ENCODE results near the gene ANKRD22.

The ANKRD22 gene

GRCh38 chr10:88830643-88831268, 20.9 kb downstream of the ANKRD22 start:
- H3K4me3 ChIP-seq (ENCODE audit: low read length), result no peak overlapping the region
- H3K27me3 ChIP-seq (ENCODE audit: control insufficient read depth, insufficient read depth, low read length), result no peaks in the 10 kb centered on the region
- no peak overlapping the region for H3K9ac ChIP-seq (ENCODE audit: low read length)
- H3K36me3 ChIP-seq (ENCODE audit: control insufficient read depth, insufficient read depth, low read length), result no peaks in the 10 kb centered on the region
- peaks cover 2% of the 10 kb centered on the region for H3K4me1 ChIP-seq (ENCODE audit: control insufficient read depth, insufficient read depth, low read length)
- H3K9me3 ChIP-seq (ENCODE audit: control insufficient read depth, low read length), result no peaks in the 10 kb centered on the region

- H3K9me3 ChIP-seq (ENCODE audit: control insufficient read depth, low read length), result no peaks in the 10 kb centered on the region
- H3K36me3 ChIP-seq (ENCODE audit: control insufficient read depth, insufficient read depth, low read length), result no peaks in the 10 kb centered on the region
- no peaks in the 10 kb centered on the region for H3K27me3 ChIP-seq (ENCODE audit: control insufficient read depth, insufficient read depth, low read length)
- H3K9ac ChIP-seq (ENCODE audit: low read length), result no peak overlapping the region
- no peaks in the 10 kb centered on the region for H3K4me1 ChIP-seq (ENCODE audit: control insufficient read depth, insufficient read depth, low read length)
- no peak overlapping the region for H3K4me3 ChIP-seq (ENCODE audit: low read length)
Observed at GRCh38 chr10:88828310-88828709, 23.3 kb downstream of the ANKRD22 start.

GRCh38 chr10:88827671-88828070, 24.0 kb downstream of the ANKRD22 start:
- Histone ChIP-seq H3K4me1 (ENCODE audit: control insufficient read depth, insufficient read depth, low read length) (no peaks in the 10 kb centered on the region), H3K9ac (ENCODE audit: low read length) (no peak overlapping the region), H3K36me3 (ENCODE audit: control insufficient read depth, insufficient read depth, low read length) (no peaks in the 10 kb centered on the region), H3K9me3 (ENCODE audit: control insufficient read depth, low read length) (no peaks in the 10 kb centered on the region), H3K4me3 (ENCODE audit: low read length) (no peak overlapping the region), H3K27me3 (ENCODE audit: control insufficient read depth, insufficient read depth, low read length) (no peaks in the 10 kb centered on the region)

GRCh38 chr10:88826388-88826787, 25.3 kb downstream of the ANKRD22 start:
- Histone ChIP-seq H3K9me3 (ENCODE audit: control insufficient read depth, low read length) (no peaks in the 10 kb centered on the region), H3K36me3 (ENCODE audit: control insufficient read depth, insufficient read depth, low read length) (no peaks in the 10 kb centered on the region), H3K4me1 (ENCODE audit: control insufficient read depth, insufficient read depth, low read length) (no peaks in the 10 kb centered on the region), H3K27me3 (ENCODE audit: control insufficient read depth, insufficient read depth, low read length) (no peaks in the 10 kb centered on the region), H3K4me3 (ENCODE audit: low read length) (no peak overlapping the region), H3K9ac (ENCODE audit: low read length) (no peak overlapping the region)

GRCh38 chr10:88820748-88821401, 30.8 kb downstream of the ANKRD22 start:
- no peaks in the 10 kb centered on the region for H3K36me3 ChIP-seq (ENCODE audit: control insufficient read depth, insufficient read depth, low read length)
- no peaks in the 10 kb centered on the region for H3K4me1 ChIP-seq (ENCODE audit: control insufficient read depth, insufficient read depth, low read length)
- no peak overlapping the region for H3K4me3 ChIP-seq (ENCODE audit: low read length)
- H3K9ac ChIP-seq (ENCODE audit: low read length), result no peak overlapping the region
- peaks cover 2% of the 10 kb centered on the region for H3K27me3 ChIP-seq (ENCODE audit: control insufficient read depth, insufficient read depth, low read length)
- no peaks in the 10 kb centered on the region for H3K9me3 ChIP-seq (ENCODE audit: control insufficient read depth, low read length)

- Histone ChIP-seq H3K4me3 (ENCODE audit: low read length) (no peak overlapping the region), H3K9ac (ENCODE audit: low read length) (no peak overlapping the region), H3K36me3 (ENCODE audit: control insufficient read depth, insufficient read depth, low read length) (no peaks in the 10 kb centered on the region), H3K9me3 (ENCODE audit: control insufficient read depth, low read length) (no peaks in the 10 kb centered on the region), H3K27me3 (ENCODE audit: control insufficient read depth, insufficient read depth, low read length) (peaks cover 7% of the 10 kb centered on the region), H3K4me1 (ENCODE audit: control insufficient read depth, insufficient read depth, low read length) (no peaks in the 10 kb centered on the region)
Observed at GRCh38 chr10:88819290-88819689, 32.4 kb downstream of the ANKRD22 start.

GRCh38 chr10:88813200-88813599, 38.4 kb downstream of the ANKRD22 start:
- H3K4me1 ChIP-seq (ENCODE audit: control insufficient read depth, insufficient read depth, low read length), result no peaks in the 10 kb centered on the region
- peaks cover 11% of the 10 kb centered on the region for H3K27me3 ChIP-seq (ENCODE audit: control insufficient read depth, insufficient read depth, low read length)
- H3K9ac ChIP-seq (ENCODE audit: low read length), result no peak overlapping the region
- no peaks in the 10 kb centered on the region for H3K36me3 ChIP-seq (ENCODE audit: control insufficient read depth, insufficient read depth, low read length)
- H3K4me3 ChIP-seq (ENCODE audit: low read length), result no peak overlapping the region
- H3K9me3 ChIP-seq (ENCODE audit: control insufficient read depth, low read length), result no peaks in the 10 kb centered on the region

GRCh38 chr10:88810196-88810961, 41.3 kb downstream of the ANKRD22 start:
- Histone ChIP-seq H3K9ac (ENCODE audit: low read length) (no peak overlapping the region), H3K9me3 (ENCODE audit: control insufficient read depth, low read length) (no peaks in the 10 kb centered on the region), H3K4me1 (ENCODE audit: control insufficient read depth, insufficient read depth, low read length) (no peaks in the 10 kb centered on the region), H3K36me3 (ENCODE audit: control insufficient read depth, insufficient read depth, low read length) (no peaks in the 10 kb centered on the region), H3K27me3 (ENCODE audit: control insufficient read depth, insufficient read depth, low read length) (peaks cover 4% of the 10 kb centered on the region), H3K4me3 (ENCODE audit: low read length) (no peak overlapping the region)

GRCh38 chr10:88809621-88810020, 42.0 kb downstream of the ANKRD22 start:
- Histone ChIP-seq H3K9ac (ENCODE audit: low read length) (no peak overlapping the region), H3K9me3 (ENCODE audit: control insufficient read depth, low read length) (no peaks in the 10 kb centered on the region), H3K4me3 (ENCODE audit: low read length) (no peak overlapping the region), H3K36me3 (ENCODE audit: control insufficient read depth, insufficient read depth, low read length) (no peaks in the 10 kb centered on the region), H3K27me3 (ENCODE audit: control insufficient read depth, insufficient read depth, low read length) (peaks cover 4% of the 10 kb centered on the region), H3K4me1 (ENCODE audit: control insufficient read depth, insufficient read depth, low read length) (no peaks in the 10 kb centered on the region)

GRCh38 chr10:88805924-88806323, 45.7 kb downstream of the ANKRD22 start:
- Histone ChIP-seq H3K4me3 (ENCODE audit: low read length) (no peak overlapping the region), H3K27me3 (ENCODE audit: control insufficient read depth, insufficient read depth, low read length) (no peaks in the 10 kb centered on the region), H3K9ac (ENCODE audit: low read length) (no peak overlapping the region), H3K36me3 (ENCODE audit: control insufficient read depth, insufficient read depth, low read length) (no peaks in the 10 kb centered on the region), H3K9me3 (ENCODE audit: control insufficient read depth, low read length) (no peaks in the 10 kb centered on the region), H3K4me1 (ENCODE audit: control insufficient read depth, insufficient read depth, low read length) (no peaks in the 10 kb centered on the region)

GRCh38 chr10:88805361-88805760, 46.3 kb downstream of the ANKRD22 start:
- Histone ChIP-seq H3K4me3 (ENCODE audit: low read length) (no peak overlapping the region), H3K4me1 (ENCODE audit: control insufficient read depth, insufficient read depth, low read length) (no peaks in the 10 kb centered on the region), H3K9ac (ENCODE audit: low read length) (no peak overlapping the region), H3K27me3 (ENCODE audit: control insufficient read depth, insufficient read depth, low read length) (no peaks in the 10 kb centered on the region), H3K36me3 (ENCODE audit: control insufficient read depth, insufficient read depth, low read length) (no peaks in the 10 kb centered on the region), H3K9me3 (ENCODE audit: control insufficient read depth, low read length) (no peaks in the 10 kb centered on the region)

GRCh38 chr10:88804083-88804812, 47.4 kb downstream of the ANKRD22 start:
- no peak overlapping the region for H3K4me3 ChIP-seq (ENCODE audit: low read length)
- no peaks in the 10 kb centered on the region for H3K36me3 ChIP-seq (ENCODE audit: control insufficient read depth, insufficient read depth, low read length)
- H3K9ac ChIP-seq (ENCODE audit: low read length), result no peak overlapping the region
- no peaks in the 10 kb centered on the region for H3K9me3 ChIP-seq (ENCODE audit: control insufficient read depth, low read length)
- H3K4me1 ChIP-seq (ENCODE audit: control insufficient read depth, insufficient read depth, low read length), result no peaks in the 10 kb centered on the region
- H3K27me3 ChIP-seq (ENCODE audit: control insufficient read depth, insufficient read depth, low read length), result no peaks in the 10 kb centered on the region
